Naive thymus-derived CD8-positive, alpha-beta T cell (primary cell): ENCODE results near the gene UBE2O. TPM values are rescaled to one million over a fixed set of nuclear protein-coding genes. Genes with fewer than 3 reads are reported as not detected.

Experiments used
- ATAC-seq, 2 donors: fragments of 150-1000 bp; cut with Tn5 transposase in 1 of 2; sonication (Bioruptor Pico), chemical (Tn5 transposase) in 1 of 2; 1 replicate in 1 of 2; 2 replicates in 1 of 2; pipeline ENCODE4 v1.10.0; 2021; ENCODE audit warnings: mild to moderate bottlenecking in 2 of 2, moderate library complexity in 2 of 2
- POLR2A ChIA-PET: fragments of 350-600 bp; sonication (Branson Sonifier 250); formaldehyde crosslinking; loops from one replicate; lab custom pipeline; 2021; ENCODE audit warnings: antibody characterized with exemption; lab: Charles Lee
- DNase-seq, 10 donors: peaks; one replicate each; pipeline versions ENCODE4 v3.0.0 to v3.0.0-alpha.2; 2020 to 2022
- H3K27ac Mint-ChIP-seq, 10 donors: one replicate each; pipeline ENCODE4 v1.8.0; 2020 to 2022; ENCODE audit warnings: mild to moderate bottlenecking in 10 of 10, mixed read lengths in 10 of 10, moderate library complexity in 4 of 10, inconsistent platforms in 1 of 10
- H3K27me3 Mint-ChIP-seq, 5 donors: one replicate each; pipeline ENCODE4 v1.8.0; 2021 to 2022; ENCODE audit warnings: mixed read lengths in 5 of 5
- H3K36me3 Mint-ChIP-seq, 3 donors: one replicate each; pipeline ENCODE4 v1.8.0; 2020 to 2022; ENCODE audit warnings: mixed read lengths in 3 of 3, mild to moderate bottlenecking in 2 of 3, inconsistent platforms in 1 of 3
- H3K4me1 Mint-ChIP-seq, 4 donors: one replicate each; pipeline ENCODE4 v1.8.0; 2021 to 2022; ENCODE audit warnings: mixed read lengths in 4 of 4
- H3K4me3 Mint-ChIP-seq, 10 donors: one replicate each; pipeline ENCODE4 v1.8.0; 2020 to 2022; ENCODE audit warnings: mild to moderate bottlenecking in 10 of 10, mixed read lengths in 10 of 10, moderate library complexity in 6 of 10, inconsistent platforms in 1 of 10
- H3K9me3 Mint-ChIP-seq, 9 donors: one replicate each; pipeline ENCODE4 v1.8.0; 2020 to 2022; ENCODE audit warnings: mixed read lengths in 9 of 9, mild to moderate bottlenecking in 3 of 9, inconsistent platforms in 1 of 9, moderate library complexity in 1 of 9
- polyA plus RNA-seq, 3 donors: library from polyadenylated mRNA; unstranded; fragments of 300-500 nt; fragmentation: Illumina TruSeq; gene quantifications; one replicate each; pipeline ENCODE4 v1.2.3, GENCODE V29; 2021
- total RNA-seq, 8 experiments: library from RNA in 2 of 8; stranded (reverse) in 2 of 8; gene quantifications; one replicate each; pipeline ENCODE4 v1.2.3 and lab custom pipeline; 2021 to 2026

Gene UBE2O
- total and polyA plus RNA-seq, 5 experiments from 2014 or later, result 8.8 to 50.4 (median 14.4) TPM

DNA sequence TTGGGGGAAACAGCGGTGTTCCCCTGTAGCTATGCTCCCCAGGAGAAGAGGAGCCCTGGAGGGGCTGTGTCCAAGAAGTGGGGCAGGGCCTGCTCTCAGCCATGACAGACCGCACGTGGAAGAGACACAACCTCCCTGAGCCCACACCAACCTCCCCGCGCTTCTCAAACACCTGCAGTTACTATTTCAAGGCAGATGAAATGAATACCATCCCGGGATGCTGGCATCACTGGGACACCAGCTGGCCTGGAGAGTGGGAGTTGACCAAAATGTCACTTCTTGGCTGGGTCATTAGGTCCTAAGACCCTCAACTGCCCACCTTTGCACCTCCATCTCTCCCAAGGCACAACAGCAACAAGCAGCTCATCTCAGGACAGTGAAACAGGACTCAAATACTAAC, 36.5 kb downstream of the UBE2O start:
- Mint-ChIP-seq H3K4me3 (no peak overlapping the region), H3K36me3 (peaks cover 0 to 15% (median 0%) of the 10 kb centered on the region in 3 donors), H3K27me3 (no peaks in the 10 kb centered on the region), H3K27ac (no peak overlapping the region), H3K9me3 (no peaks in the 10 kb centered on the region), H3K4me1 (peaks cover 16 to 41% (median 23%) of the 10 kb centered on the region in 4 donors)
- POLR2A ChIA-PET, result interaction anchor here (0.6 kb wide), 2 partner anchors 15 to 897 kb away, joined by 3 to 7 read pairs; no protein-coding TSS in a partner anchor
- DNase-seq (peak in 1 of 10 donors; percentile 31), ATAC-seq (no peak)

DNA sequence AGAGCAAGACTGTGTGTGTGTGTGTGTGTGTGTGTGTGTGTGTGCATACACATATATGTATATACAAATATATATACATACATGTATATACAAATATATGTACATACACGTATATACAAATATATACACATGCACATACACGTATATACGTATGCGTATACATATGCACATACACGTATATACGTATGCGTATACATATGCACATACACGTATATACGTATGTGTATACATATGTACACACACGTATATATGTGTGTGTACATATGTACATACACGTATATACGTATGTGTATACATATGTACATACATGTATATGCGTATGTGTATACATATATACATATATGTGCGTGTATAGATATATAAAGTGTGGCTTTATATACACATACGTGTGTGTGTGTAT, 37.2 kb downstream of the UBE2O start:
- ATAC-seq (no peak), DNase-seq (peak in 1 of 10 donors; percentile 15)
- H3K36me3 Mint-ChIP-seq, result peaks cover 0 to 15% (median 0%) of the 10 kb centered on the region in 3 donors
- peak overlapping the region in 1 of 10 donors; percentile 41 for H3K27ac Mint-ChIP-seq
- no peaks in the 10 kb centered on the region for H3K9me3 Mint-ChIP-seq
- no peak overlapping the region for H3K4me3 Mint-ChIP-seq
- POLR2A ChIA-PET, result no interaction called here
- peaks cover 15 to 38% (median 23%) of the 10 kb centered on the region in 4 donors for H3K4me1 Mint-ChIP-seq
- no peaks in the 10 kb centered on the region for H3K27me3 Mint-ChIP-seq

DNA sequence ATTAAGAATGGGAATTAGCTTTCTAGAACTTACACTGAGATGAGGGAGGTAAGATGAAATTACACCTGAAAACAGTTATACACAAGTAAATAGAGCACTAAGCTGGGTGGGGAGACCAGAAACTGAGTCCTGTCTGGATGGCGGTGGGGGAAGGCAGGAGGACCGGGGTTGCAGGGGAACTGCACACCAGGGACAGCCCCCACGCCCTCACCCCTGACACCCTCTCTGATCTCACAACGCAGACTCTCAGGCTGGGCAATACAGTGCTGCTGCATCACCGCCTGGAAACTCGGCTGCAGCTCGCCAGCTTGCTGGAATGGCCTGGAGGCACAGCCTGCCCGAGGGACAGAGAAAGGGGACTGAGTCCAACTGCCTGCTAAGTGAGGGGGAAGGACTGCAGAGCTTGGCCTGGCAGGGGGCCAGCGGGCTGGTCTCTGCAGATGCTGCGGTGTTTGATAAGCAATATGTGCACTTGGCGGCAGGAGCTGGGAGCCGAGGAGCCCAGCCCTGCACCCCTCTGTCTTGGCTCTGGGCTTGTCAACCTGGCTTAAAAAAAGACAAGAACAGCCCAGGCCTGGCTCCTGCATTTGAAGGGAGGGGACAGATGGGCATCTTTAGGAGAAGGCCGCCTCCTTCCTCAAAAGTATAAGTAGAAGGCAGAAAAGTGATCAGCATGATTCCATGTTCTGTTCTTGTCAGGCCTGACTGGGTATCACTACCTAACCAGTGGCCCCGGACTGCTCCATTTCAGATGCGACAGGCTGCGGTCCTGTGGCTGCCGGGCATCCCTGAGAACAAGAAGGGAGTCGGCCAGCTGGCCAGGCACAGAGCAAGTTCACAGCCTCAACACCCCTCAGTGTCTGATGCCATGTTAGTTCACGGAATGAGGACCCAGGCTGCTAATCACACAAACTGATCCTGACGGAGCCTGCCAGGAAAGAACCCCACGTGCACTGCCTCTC, 38.3 kb downstream of the UBE2O start:
- POLR2A ChIA-PET, result no interaction called here
- Mint-ChIP-seq H3K27ac (peak overlapping the region in 4 of 10 donors; percentile 24 to 80 (median 53)), H3K27me3 (no peaks in the 10 kb centered on the region), H3K9me3 (no peaks in the 10 kb centered on the region), H3K4me3 (no peak overlapping the region), H3K36me3 (peaks cover 0 to 21% (median 0%) of the 10 kb centered on the region in 3 donors), H3K4me1 (peaks cover 11 to 26% (median 17%) of the 10 kb centered on the region in 4 donors)
- no peak for ATAC-seq
- no peak for DNase-seq

DNA sequence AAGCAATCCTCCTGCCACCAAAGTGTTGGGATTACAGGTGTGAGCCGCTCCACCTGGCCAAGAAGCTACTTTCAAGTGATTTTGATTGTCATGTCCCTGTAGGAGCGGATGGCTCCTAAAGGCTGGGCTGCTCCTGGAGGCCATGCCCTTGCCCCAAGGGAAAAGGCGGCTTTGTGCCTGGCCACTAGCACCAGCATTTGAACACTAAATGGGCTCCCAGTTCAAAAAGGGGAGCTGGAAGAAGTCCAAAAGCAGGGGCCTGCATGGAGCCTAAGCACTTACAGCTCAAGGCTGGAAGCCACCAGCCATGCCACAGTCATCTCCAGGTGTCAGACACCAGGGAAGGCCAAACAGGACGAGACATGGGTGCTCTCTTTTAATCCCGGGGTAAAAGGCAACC, 41.7 kb downstream of the UBE2O start:
- no peaks in the 10 kb centered on the region for H3K27me3 Mint-ChIP-seq
- DNase-seq (no peak), ATAC-seq (no peak)
- POLR2A ChIA-PET, result no interaction called here
- H3K4me3 Mint-ChIP-seq, result no peak overlapping the region
- H3K9me3 Mint-ChIP-seq, result no peaks in the 10 kb centered on the region
- peaks cover 0 to 17% (median 0%) of the 10 kb centered on the region in 3 donors for H3K36me3 Mint-ChIP-seq
- H3K27ac Mint-ChIP-seq, result no peak overlapping the region
- peaks cover 2 to 27% (median 12%) of the 10 kb centered on the region in 4 donors for H3K4me1 Mint-ChIP-seq

DNA sequence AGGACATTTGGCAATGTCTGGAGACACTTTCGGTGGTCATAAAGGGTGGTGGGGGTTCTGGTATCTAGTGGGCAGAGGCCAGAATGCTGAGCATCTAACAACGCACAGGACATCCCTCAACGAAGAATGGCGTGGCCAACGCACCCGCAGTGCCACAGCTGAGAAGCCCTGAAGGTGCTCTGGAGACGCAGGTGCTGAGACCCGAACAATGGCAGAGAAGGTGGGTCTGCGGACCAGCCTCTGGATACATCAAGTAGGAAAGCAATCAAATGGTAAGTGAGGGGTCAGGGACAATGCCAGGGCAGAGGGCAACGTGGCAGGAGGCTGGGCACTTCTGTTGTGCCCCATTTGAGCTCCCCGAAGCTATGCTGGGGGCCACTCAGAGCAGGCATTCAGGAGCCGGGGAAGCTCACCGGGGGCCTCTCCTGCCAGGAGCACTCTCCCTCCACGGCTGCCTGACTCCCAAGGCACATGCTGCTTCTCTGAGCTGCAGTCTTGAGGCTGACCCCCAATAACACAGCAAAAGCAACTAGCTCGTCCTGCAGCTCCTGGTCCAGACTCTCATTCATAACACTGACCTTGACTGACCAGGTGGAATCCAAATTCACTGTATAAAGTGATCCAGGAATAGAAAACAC, 42.5 kb downstream of the UBE2O start:
- H3K36me3 Mint-ChIP-seq, result peaks cover 0 to 19% (median 0%) of the 10 kb centered on the region in 3 donors
- H3K4me3 Mint-ChIP-seq, result no peak overlapping the region
- H3K4me1 Mint-ChIP-seq, result peaks cover 2 to 34% (median 13%) of the 10 kb centered on the region in 4 donors
- peak overlapping the region in 3 of 10 donors; percentile 60 to 71 (median 65) for H3K27ac Mint-ChIP-seq
- POLR2A ChIA-PET, result no interaction called here
- no peaks in the 10 kb centered on the region for H3K27me3 Mint-ChIP-seq
- DNase-seq (no peak), ATAC-seq (no peak)
- H3K9me3 Mint-ChIP-seq, result no peaks in the 10 kb centered on the region

DNA sequence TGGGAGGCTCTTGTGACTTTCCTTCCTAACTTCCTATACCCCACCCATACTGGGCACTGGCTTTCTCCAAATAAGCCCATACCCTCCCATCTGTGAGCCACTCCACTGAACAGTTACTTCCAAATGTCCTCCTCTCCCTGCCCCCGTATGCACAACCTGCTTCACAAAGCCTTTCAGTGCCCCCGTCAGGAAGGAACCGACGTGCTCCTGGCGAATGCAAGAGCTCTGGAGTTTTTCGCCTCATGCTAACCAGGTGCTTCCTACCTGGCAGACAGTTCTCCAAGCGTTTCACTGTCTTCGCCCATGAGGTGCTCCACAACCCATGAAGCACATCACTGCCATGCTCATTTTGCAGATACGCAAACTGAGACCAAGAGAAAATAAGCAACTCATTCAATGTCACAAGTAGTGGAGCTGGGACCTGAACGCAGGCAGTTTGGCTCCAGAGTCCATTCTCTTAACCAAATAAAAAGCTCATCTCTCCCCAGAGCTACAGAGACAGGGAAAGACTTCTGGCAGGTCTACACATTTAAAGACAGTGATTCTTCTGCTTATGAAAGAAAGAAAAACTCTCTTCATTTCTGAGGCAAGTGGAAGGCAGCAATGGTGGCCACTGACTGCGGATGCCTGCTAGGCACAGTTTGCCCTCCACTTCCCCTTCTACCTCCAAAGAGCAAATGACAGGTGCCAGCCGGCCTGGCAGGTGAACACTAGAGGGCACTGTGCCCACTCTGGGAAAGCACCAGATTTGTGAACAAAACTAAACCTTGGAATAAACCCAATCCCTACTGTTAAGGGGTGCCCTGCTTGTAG, 44.7 kb downstream of the UBE2O start:
- peaks cover 2 to 30% (median 11%) of the 10 kb centered on the region in 4 donors for H3K4me1 Mint-ChIP-seq
- H3K9me3 Mint-ChIP-seq, result no peaks in the 10 kb centered on the region
- POLR2A ChIA-PET, result interaction anchor here (0.6 to 0.7 kb wide), 2 partner anchors 29 to 124 kb away, joined by 3 to 5 read pairs; no protein-coding TSS in a partner anchor
- H3K36me3 Mint-ChIP-seq, result peaks cover 0 to 39% (median 0%) of the 10 kb centered on the region in 3 donors
- no peaks in the 10 kb centered on the region for H3K27me3 Mint-ChIP-seq
- DNase-seq (peak; percentile 51 to 84 (median 68)), ATAC-seq (peak; percentile 92 to 99)
- no peak overlapping the region for H3K4me3 Mint-ChIP-seq
- H3K27ac Mint-ChIP-seq, result peak overlapping the region in 4 of 10 donors; percentile 26 to 81 (median 48)

DNA sequence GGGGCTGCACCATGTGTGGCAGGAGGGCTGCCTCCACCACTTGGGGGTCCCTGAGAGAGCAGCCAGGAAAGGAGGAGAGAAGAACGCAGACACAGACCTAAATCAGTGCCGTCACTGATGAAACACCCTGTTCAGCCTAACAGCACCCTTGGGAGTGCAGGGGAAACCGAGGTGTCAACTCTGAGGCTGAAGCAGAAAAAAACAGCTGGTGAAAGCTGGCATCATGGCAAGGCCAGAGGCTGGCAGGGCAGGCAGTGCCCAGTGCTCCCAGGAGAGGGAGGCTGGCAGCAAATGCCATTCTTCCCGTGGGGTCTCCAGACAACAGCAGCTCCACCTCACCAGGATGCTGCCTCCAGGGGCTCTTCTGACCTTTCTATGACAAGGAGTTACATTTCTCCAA, 45.4 kb downstream of the UBE2O start:
- peaks cover 0 to 41% (median 0%) of the 10 kb centered on the region in 3 donors for H3K36me3 Mint-ChIP-seq
- DNase-seq (no peak), ATAC-seq (no peak)
- peak overlapping the region in 1 of 10 donors; percentile 67 for H3K27ac Mint-ChIP-seq
- POLR2A ChIA-PET, result interaction anchor here (0.5 kb wide), 1 partner anchor 403 kb away, joined by 4 read pairs; no protein-coding TSS in a partner anchor
- H3K27me3 Mint-ChIP-seq, result no peaks in the 10 kb centered on the region
- H3K4me3 Mint-ChIP-seq, result no peak overlapping the region
- H3K9me3 Mint-ChIP-seq, result no peaks in the 10 kb centered on the region
- peaks cover 2 to 30% (median 11%) of the 10 kb centered on the region in 4 donors for H3K4me1 Mint-ChIP-seq

DNA sequence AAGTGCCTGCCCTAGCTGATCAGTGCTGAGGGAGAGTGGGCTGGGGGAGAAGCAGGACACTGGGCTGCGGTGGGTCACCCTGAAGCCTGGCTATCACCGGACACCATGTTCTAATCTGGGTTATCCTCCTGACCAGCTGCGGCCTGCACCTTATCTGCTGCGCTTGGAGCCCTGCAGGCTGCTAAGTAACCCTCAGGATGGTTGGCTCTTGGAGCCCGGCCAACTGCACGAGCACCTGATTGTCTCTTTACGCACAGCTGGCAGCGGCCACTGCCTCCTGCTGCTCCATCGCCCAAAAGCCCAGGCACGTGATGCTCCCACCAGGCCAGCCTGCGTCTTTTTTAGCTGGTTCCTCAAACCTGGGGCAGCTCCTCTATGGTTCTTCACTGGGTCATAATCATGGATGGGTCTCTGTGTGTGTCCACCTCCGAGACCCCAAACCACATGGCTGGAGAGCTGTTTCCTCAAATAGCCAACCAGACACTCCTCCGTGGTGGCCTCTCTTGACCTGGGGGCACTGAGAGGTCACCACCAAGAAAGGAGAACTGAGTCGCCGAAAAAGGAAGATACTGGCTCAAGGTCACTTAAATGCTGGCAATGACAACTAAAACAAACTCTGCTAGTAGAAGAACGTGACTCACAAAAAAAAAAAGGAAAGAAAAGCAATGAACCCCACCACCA, 46.8 kb downstream of the UBE2O start:
- H3K27ac Mint-ChIP-seq, result no peak overlapping the region
- H3K4me3 Mint-ChIP-seq, result peak overlapping the region in 1 of 10 donors; percentile 3
- peak in 1 of 10 donors; percentile 24 for DNase-seq
- POLR2A ChIA-PET, result interaction anchor here (0.6 kb wide), 1 partner anchor 295 kb away, joined by 3 read pairs; no protein-coding TSS in a partner anchor
- H3K36me3 Mint-ChIP-seq, result peaks cover 0 to 53% (median 6%) of the 10 kb centered on the region in 3 donors
- H3K4me1 Mint-ChIP-seq, result peaks cover 2 to 30% (median 11%) of the 10 kb centered on the region in 4 donors
- no peaks in the 10 kb centered on the region for H3K9me3 Mint-ChIP-seq
- H3K27me3 Mint-ChIP-seq, result no peaks in the 10 kb centered on the region
- ATAC-seq, result no peak

DNA sequence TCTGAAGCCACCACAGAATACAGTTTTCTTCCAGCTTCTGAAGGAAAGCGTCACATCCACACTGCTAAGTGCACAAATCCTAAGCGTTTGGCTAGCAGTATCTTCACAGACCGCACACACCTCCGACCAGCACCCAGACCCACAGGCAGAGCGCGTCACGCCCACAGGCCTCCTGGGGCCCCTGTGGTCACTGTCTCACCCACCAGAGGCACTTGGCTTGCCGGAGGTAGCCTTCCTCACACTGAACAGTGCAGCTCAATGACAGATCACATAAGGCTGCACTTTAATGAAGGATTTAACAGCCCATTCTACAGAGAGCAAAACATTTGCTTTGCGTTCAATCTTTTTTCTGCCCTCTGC, 47.4 kb downstream of the UBE2O start:
- POLR2A ChIA-PET, result interaction anchor here (0.6 to 1.1 kb wide), 2 partner anchors 12 to 294 kb away, joined by 3 read pairs; no protein-coding TSS in a partner anchor
- Mint-ChIP-seq H3K9me3 (no peaks in the 10 kb centered on the region), H3K27me3 (no peaks in the 10 kb centered on the region), H3K36me3 (peaks cover 0 to 58% (median 6%) of the 10 kb centered on the region in 3 donors), H3K4me1 (peaks cover 2 to 30% (median 11%) of the 10 kb centered on the region in 4 donors), H3K27ac (no peak overlapping the region), H3K4me3 (no peak overlapping the region)
- DNase-seq (peak in 1 of 10 donors; percentile 30), ATAC-seq (no peak)

DNA sequence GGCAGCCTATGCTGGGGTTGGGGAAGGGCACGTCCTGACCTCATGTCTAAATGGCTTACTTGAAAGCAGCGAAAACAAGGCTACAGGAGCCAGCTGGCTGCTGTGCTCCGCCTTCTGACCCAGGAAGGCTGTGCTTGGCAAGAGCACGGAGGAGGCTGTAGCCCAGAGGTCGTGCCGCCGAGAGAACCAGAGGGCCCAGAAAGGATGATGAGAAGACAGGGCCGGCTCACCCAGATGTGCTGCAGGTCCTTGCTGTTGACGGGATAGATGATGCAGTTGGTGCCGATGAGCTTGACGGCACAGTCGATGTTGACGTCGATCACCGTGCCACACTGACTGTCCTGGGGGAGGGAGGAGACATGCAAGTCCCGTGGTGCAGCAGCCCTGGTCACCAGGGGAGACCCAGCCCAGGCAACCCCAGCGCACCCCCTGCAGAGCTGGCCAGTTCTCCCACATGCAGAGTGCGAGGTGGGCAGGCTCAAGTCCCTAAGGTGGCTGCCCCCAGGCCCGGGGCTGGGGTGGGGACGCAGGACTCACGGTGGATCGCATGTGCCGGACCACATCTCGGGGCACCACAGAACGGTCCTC, 47.9 kb downstream of the UBE2O start:
- Mint-ChIP-seq H3K36me3 (peaks cover 0 to 59% (median 6%) of the 10 kb centered on the region in 3 donors), H3K9me3 (no peaks in the 10 kb centered on the region), H3K4me3 (no peak overlapping the region), H3K4me1 (peaks cover 2 to 30% (median 9%) of the 10 kb centered on the region in 4 donors), H3K27me3 (no peaks in the 10 kb centered on the region), H3K27ac (peak overlapping the region in 1 of 10 donors; percentile 69)
- DNase-seq (peak in 1 of 10 donors; percentile 42), ATAC-seq (no peak)
- POLR2A ChIA-PET, result interaction anchor here (1.1 kb wide), 1 partner anchor 11 kb away, joined by 3 read pairs; no protein-coding TSS in a partner anchor

DNA sequence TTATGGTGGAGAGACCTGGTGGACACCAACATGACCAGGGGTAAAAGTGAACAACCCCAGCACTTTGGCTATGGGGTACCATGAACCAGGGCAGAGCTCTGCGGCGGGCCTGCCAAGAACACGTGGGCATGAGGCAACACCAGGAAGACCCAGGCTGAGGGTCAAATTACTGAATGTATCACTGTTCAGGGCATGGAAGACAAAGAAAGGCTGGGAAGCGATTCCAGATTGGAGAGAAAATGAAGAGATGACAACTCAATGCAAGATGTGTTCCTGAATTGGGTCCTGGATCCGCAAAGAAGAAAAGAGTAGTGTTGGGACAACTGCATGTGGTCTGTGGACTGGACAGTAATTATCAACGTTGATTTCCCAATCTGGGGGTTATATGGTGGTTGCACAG, 48.7 kb downstream of the UBE2O start:
- Mint-ChIP-seq H3K36me3 (peaks cover 0 to 62% (median 10%) of the 10 kb centered on the region in 3 donors), H3K9me3 (no peaks in the 10 kb centered on the region)
- POLR2A ChIA-PET, result no interaction called here

More for the DNA sequence above, 48.7 kb downstream of the UBE2O start:
- H3K27ac Mint-ChIP-seq, result peak overlapping the region in 3 of 10 donors; percentile 26 to 70 (median 32)
- H3K4me3 Mint-ChIP-seq, result no peak overlapping the region
- H3K4me1 Mint-ChIP-seq, result peaks cover 0 to 30% (median 7%) of the 10 kb centered on the region in 4 donors
- no peak for DNase-seq
- no peak for ATAC-seq
- no peaks in the 10 kb centered on the region for H3K27me3 Mint-ChIP-seq
